ENCODE results near the gene AHI1. TPM values are rescaled to one million over a fixed set of nuclear protein-coding genes. Genes with fewer than 3 reads are reported as not detected.

The AHI1 gene
- total RNA-seq, 1 experiment from 2014 or later = 8.9 TPM

GRCh38 chr6:135498185-135498841, 773 bp upstream of the AHI1 start:
- TF ChIP-seq EZH2 (IDR thresholded peaks at IDR 0.05; ENCODE audit: low read length, unreplicated experiment) = no peak
- TF ChIP-seq CTCF (conservative IDR thresholded peaks at IDR 0.05; ENCODE audit: low read depth, low read length) = no peak
- no peak for TF ChIP-seq EZH2phosphoT487 (IDR thresholded peaks at IDR 0.05; ENCODE audit: borderline replicate concordance, low read length)
- H3F3A ChIP-seq (ENCODE audit: low read length, unreplicated experiment) = no peaks in the 10 kb centered on the region
- CTCF ChIA-PET = no interaction called here
- no peaks in the 10 kb centered on the region for H3K9me2 ChIP-seq (replicated peaks; ENCODE audit: low read length)
- H3K4me2 ChIP-seq (ENCODE audit: low read length) = peak overlapping the region; percentile 86
- H3K9ac ChIP-seq (ENCODE audit: low read length) = peak overlapping the region; percentile 87
- DNase-seq (peak; percentile 69), ATAC-seq (peak; percentile 49)
- intact Hi-C loops (cut with micrococcal nuclease) = loop anchor here (1.0 kb wide), 1 partner anchor 47 kb away; no protein-coding TSS in a partner anchor
- H3K27me3 ChIP-seq (ENCODE audit: low read length) = no peaks in the 10 kb centered on the region
- peak overlapping the region; percentile 85 for H3K27ac ChIP-seq (ENCODE audit: low read length)
- peaks cover 7% of the 10 kb centered on the region; the same call in 1 of the 2 replicates for H3K36me3 ChIP-seq (ENCODE audit: low read depth, low read length)
- H3K9me3 ChIP-seq (ENCODE audit: low read length) = no peaks in the 10 kb centered on the region
- peaks cover 33% of the 10 kb centered on the region for H3K79me2 ChIP-seq (ENCODE audit: low read length)
- TSS peak; percentile 81 for BruUV-seq (replicated peaks)
- peak overlapping the region; percentile 92 for H2AFZ ChIP-seq (ENCODE audit: low read length)
- H3K4me1 ChIP-seq (ENCODE audit: insufficient read depth, low read length) = peaks cover 23% of the 10 kb centered on the region
- no peaks in the 10 kb centered on the region for H4K20me1 ChIP-seq (ENCODE audit: low read length)
- POLR2A ChIA-PET (ENCODE audit: unreplicated experiment) = interaction anchor here (0.6 to 0.7 kb wide), 3 partner anchors 40 to 755 kb away, joined by 3 to 9 read pairs (median 4); no protein-coding TSS in a partner anchor
- H3K4me3 ChIP-seq (ENCODE audit: low read length) = peak overlapping the region; percentile 80

GRCh38 chr6:135496800-135497411, 634 bp downstream of the AHI1 start:
- Histone ChIP-seq H3K9ac (ENCODE audit: low read length) (peak overlapping the region; percentile 87), H3K27ac (ENCODE audit: low read length) (no peak overlapping the region), H3K9me2 (replicated peaks; ENCODE audit: low read length) (no peaks in the 10 kb centered on the region), H3F3A (ENCODE audit: low read length, unreplicated experiment) (no peaks in the 10 kb centered on the region), H3K9me3 (ENCODE audit: low read length) (no peaks in the 10 kb centered on the region), H3K4me2 (ENCODE audit: low read length) (peak overlapping the region; percentile 86), H3K79me2 (ENCODE audit: low read length) (peaks cover 38% of the 10 kb centered on the region), H3K27me3 (ENCODE audit: low read length) (no peaks in the 10 kb centered on the region), H3K4me1 (ENCODE audit: insufficient read depth, low read length) (peaks cover 30% of the 10 kb centered on the region), H4K20me1 (ENCODE audit: low read length) (no peaks in the 10 kb centered on the region), H3K36me3 (ENCODE audit: low read depth, low read length) (peaks cover 7% of the 10 kb centered on the region; the same call in 1 of the 2 replicates), H3K4me3 (ENCODE audit: low read length) (peak overlapping the region; percentile 80), H2AFZ (ENCODE audit: low read length) (peak overlapping the region; percentile 92)
- DNase-seq (no peak), ATAC-seq (no peak)
- ChIA-PET CTCF (no interaction called here), POLR2A (ENCODE audit: unreplicated experiment) (no interaction called here)
- TF ChIP-seq CTCF (conservative IDR thresholded peaks at IDR 0.05; ENCODE audit: low read depth, low read length) (no peak), EZH2phosphoT487 (IDR thresholded peaks at IDR 0.05; ENCODE audit: borderline replicate concordance, low read length) (no peak), EZH2 (IDR thresholded peaks at IDR 0.05; ENCODE audit: low read length, unreplicated experiment) (no peak)
- intact Hi-C loops (cut with micrococcal nuclease) = no loop called here
- BruUV-seq (replicated peaks) = no TSS peak

Measured in PC-3 (cell line).